Measurements from ENCODE around the gene TBC1D5. TPM values are rescaled to one million over a fixed set of nuclear protein-coding genes. Genes with fewer than 3 reads are reported as not detected.

TBC1D5 gene
- total RNA-seq, 1 experiment from 2014 or later, result 36.4 TPM

GRCh38 chr3:17333446-17333845, 409.0 kb downstream of the TBC1D5 start:
- H3K4me1 ChIP-seq, result no peaks in the 10 kb centered on the region
- H3K36me3 Mint-ChIP-seq (ENCODE audit: insufficient read depth, unreplicated experiment), result no peaks in the 10 kb centered on the region
- POLR2A ChIA-PET, result no interaction called here
- intact Hi-C loops (cut with micrococcal nuclease; ENCODE audit: unreplicated experiment), result no loop called here
- CTCF ChIA-PET, result no interaction called here
- no peak for DNase-seq
- no peak overlapping the region for H3K4me3 ChIP-seq (ENCODE audit: low read depth, low read length)
- no TSS peak for BruUV-seq (replicated peaks)
- no peak overlapping the region for H3K4me3 Mint-ChIP-seq (ENCODE audit: unreplicated experiment)
- no peak for TF ChIP-seq CTCF (IDR thresholded peaks at IDR 0.05; ENCODE audit: insufficient read depth in 1 of 2, low read depth in 1 of 2, low read length in 1 of 2, severe bottlenecking in 1 of 2, unreplicated experiment in 1 of 2)
- H3K27me3 ChIP-seq (replicated peaks; ENCODE audit: control insufficient read depth, insufficient read depth, low read length), result no peaks in the 10 kb centered on the region
- no peaks in the 10 kb centered on the region for H3K36me3 ChIP-seq (ENCODE audit: control insufficient read depth, insufficient read depth, low read length)
- no peaks in the 10 kb centered on the region for H3K4me1 Mint-ChIP-seq (ENCODE audit: low read depth, unreplicated experiment)
- no peaks in the 10 kb centered on the region for H3K27me3 Mint-ChIP-seq (ENCODE audit: insufficient read depth, unreplicated experiment)
- H3K9me3 Mint-ChIP-seq (ENCODE audit: unreplicated experiment), result no peaks in the 10 kb centered on the region
- H3K9me3 ChIP-seq, result no peaks in the 10 kb centered on the region
- H3K27ac Mint-ChIP-seq (ENCODE audit: unreplicated experiment), result no peak overlapping the region

- Histone ChIP-seq H3K4me3 (ENCODE audit: low read depth, low read length) (no peak overlapping the region), H3K36me3 (ENCODE audit: control insufficient read depth, insufficient read depth, low read length) (no peaks in the 10 kb centered on the region), H3K27me3 (replicated peaks; ENCODE audit: control insufficient read depth, insufficient read depth, low read length) (no peaks in the 10 kb centered on the region), H3K9me3 (no peaks in the 10 kb centered on the region), H3K4me1 (no peaks in the 10 kb centered on the region; the same call in 1 of the 2 replicates)
- CTCF ChIA-PET, result no interaction called here
- Mint-ChIP-seq H3K4me1 (ENCODE audit: low read depth, unreplicated experiment) (no peaks in the 10 kb centered on the region), H3K36me3 (ENCODE audit: insufficient read depth, unreplicated experiment) (no peaks in the 10 kb centered on the region), H3K9me3 (ENCODE audit: unreplicated experiment) (no peaks in the 10 kb centered on the region), H3K27ac (ENCODE audit: unreplicated experiment) (no peak overlapping the region), H3K4me3 (ENCODE audit: unreplicated experiment) (no peak overlapping the region), H3K27me3 (ENCODE audit: insufficient read depth, unreplicated experiment) (no peaks in the 10 kb centered on the region)
- DNase-seq, result no peak
- BruUV-seq (replicated peaks), result no TSS peak
- TF ChIP-seq CTCF (IDR thresholded peaks at IDR 0.05; ENCODE audit: insufficient read depth in 1 of 2, low read depth in 1 of 2, low read length in 1 of 2, severe bottlenecking in 1 of 2, unreplicated experiment in 1 of 2), result no peak
- intact Hi-C loops (cut with micrococcal nuclease; ENCODE audit: unreplicated experiment), result no loop called here
- POLR2A ChIA-PET, result no interaction called here
These were observed 411.8 kb downstream of the TBC1D5 start for GRCh38 chr3:17330660-17331059.

- Histone ChIP-seq H3K36me3 (ENCODE audit: control insufficient read depth, insufficient read depth, low read length) (no peaks in the 10 kb centered on the region), H3K4me3 (ENCODE audit: low read depth, low read length) (no peak overlapping the region), H3K27me3 (replicated peaks; ENCODE audit: control insufficient read depth, insufficient read depth, low read length) (no peaks in the 10 kb centered on the region), H3K9me3 (no peaks in the 10 kb centered on the region), H3K4me1 (no peaks in the 10 kb centered on the region; the same call in 1 of the 2 replicates)
- intact Hi-C loops (cut with micrococcal nuclease; ENCODE audit: unreplicated experiment), result no loop called here
- Mint-ChIP-seq H3K4me3 (ENCODE audit: unreplicated experiment) (no peak overlapping the region), H3K27me3 (ENCODE audit: insufficient read depth, unreplicated experiment) (no peaks in the 10 kb centered on the region), H3K36me3 (ENCODE audit: insufficient read depth, unreplicated experiment) (no peaks in the 10 kb centered on the region), H3K9me3 (ENCODE audit: unreplicated experiment) (no peaks in the 10 kb centered on the region), H3K4me1 (ENCODE audit: low read depth, unreplicated experiment) (no peaks in the 10 kb centered on the region), H3K27ac (ENCODE audit: unreplicated experiment) (no peak overlapping the region)
- ChIA-PET CTCF (no interaction called here), POLR2A (no interaction called here)
- TF ChIP-seq CTCF (IDR thresholded peaks at IDR 0.05; ENCODE audit: insufficient read depth in 1 of 2, low read depth in 1 of 2, low read length in 1 of 2, severe bottlenecking in 1 of 2, unreplicated experiment in 1 of 2), result no peak
- BruUV-seq (replicated peaks), result no TSS peak
- DNase-seq, result no peak
These were observed 412.5 kb downstream of the TBC1D5 start for GRCh38 chr3:17329927-17330326.
